ENCODE data around the gene RAE1.
"Not testable (repeated sequence)": the region's sequence is repeated elsewhere in the genome, so short reads cannot be mapped to it uniquely, and the experiment has no call there.

The RAE1 gene

GRCh38 chr20:57413986-57414385 lies 62.9 kb downstream of the RAE1 start:
- Histone ChIP-seq H3K27me3 (ENCODE audit: control insufficient read depth in 1 of 2, insufficient read depth in 2 of 2, low read length in 2 of 2) (no peaks in the 10 kb centered on the region), H3K36me3 (ENCODE audit: insufficient read depth, low read length) (no peaks in the 10 kb centered on the region), H3K4me1 (ENCODE audit: insufficient read depth, low read length) (peaks cover 39% of the 10 kb centered on the region), H3K27ac (ENCODE audit: low read depth, low read length) (no peak overlapping the region), H3K9me3 (ENCODE audit: low read length) (no peaks in the 10 kb centered on the region), H3K4me3 (ENCODE audit: low read depth in 1 of 2, low read length in 2 of 2) (no peak overlapping the region), H3K9ac (ENCODE audit: low read length) (no peak overlapping the region)

DNA sequence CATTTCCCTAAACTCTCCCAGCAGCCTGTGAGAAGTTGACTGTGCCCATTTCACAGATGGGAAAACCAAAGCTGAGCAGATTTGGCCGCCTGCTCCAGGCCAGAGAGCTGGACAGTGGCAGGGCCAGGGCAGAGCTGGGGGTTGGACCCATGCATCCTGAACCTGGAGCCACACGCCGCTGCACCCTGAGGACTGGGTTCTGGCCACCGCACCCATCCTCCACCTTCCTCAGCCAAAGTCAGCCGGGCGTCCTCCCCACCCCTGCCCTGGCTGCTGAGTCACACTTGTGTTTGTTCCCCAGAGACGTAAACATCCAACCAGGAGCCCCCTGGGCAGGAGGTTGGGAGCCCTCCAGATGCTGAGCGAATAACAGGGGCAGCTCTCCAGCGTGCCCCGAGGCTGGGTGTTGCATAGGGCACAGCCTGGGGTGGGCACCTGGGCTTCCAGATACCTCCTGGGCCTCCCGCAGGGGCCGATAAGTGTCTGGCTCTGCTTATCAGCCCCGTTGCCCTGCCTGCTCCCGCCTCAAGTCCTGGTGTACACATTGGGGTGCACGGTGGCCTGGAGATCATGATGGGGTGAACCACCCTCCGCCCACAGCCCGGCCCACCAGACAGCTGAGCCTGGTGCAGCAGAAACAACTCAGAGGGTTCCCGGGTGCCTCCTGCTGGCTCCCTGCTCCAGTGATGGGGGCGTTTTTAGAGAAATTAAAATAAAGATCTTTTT lies 64.0 kb downstream of the RAE1 start:
- Histone ChIP-seq H3K27me3 (ENCODE audit: control insufficient read depth in 1 of 2, insufficient read depth in 2 of 2, low read length in 2 of 2) (no peaks in the 10 kb centered on the region), H3K36me3 (ENCODE audit: insufficient read depth, low read length) (no peaks in the 10 kb centered on the region), H3K27ac (ENCODE audit: low read depth, low read length) (no peak overlapping the region), H3K9ac (ENCODE audit: low read length) (no peak overlapping the region), H3K4me1 (ENCODE audit: insufficient read depth, low read length) (peaks cover 29% of the 10 kb centered on the region), H3K4me3 (ENCODE audit: low read depth in 1 of 2, low read length in 2 of 2) (no peak overlapping the region), H3K9me3 (ENCODE audit: low read length) (no peaks in the 10 kb centered on the region)

GRCh38 chr20:57415771-57416170 lies 64.7 kb downstream of the RAE1 start:
- Histone ChIP-seq H3K9me3 (ENCODE audit: low read length) (no peaks in the 10 kb centered on the region), H3K4me3 (ENCODE audit: low read depth in 1 of 2, low read length in 2 of 2) (no peak overlapping the region), H3K9ac (ENCODE audit: low read length) (no peak overlapping the region), H3K4me1 (ENCODE audit: insufficient read depth, low read length) (peaks cover 27% of the 10 kb centered on the region), H3K27me3 (ENCODE audit: control insufficient read depth in 1 of 2, insufficient read depth in 2 of 2, low read length in 2 of 2) (no peaks in the 10 kb centered on the region), H3K27ac (ENCODE audit: low read depth, low read length) (no peak overlapping the region), H3K36me3 (ENCODE audit: insufficient read depth, low read length) (no peaks in the 10 kb centered on the region)

- Histone ChIP-seq H3K4me3 (ENCODE audit: low read depth in 1 of 2, low read length in 2 of 2) (no peak overlapping the region), H3K9me3 (ENCODE audit: low read length) (no peaks in the 10 kb centered on the region), H3K36me3 (ENCODE audit: insufficient read depth, low read length) (no peaks in the 10 kb centered on the region), H3K4me1 (ENCODE audit: insufficient read depth, low read length) (peaks cover 20% of the 10 kb centered on the region), H3K27ac (ENCODE audit: low read depth, low read length) (no peak overlapping the region), H3K9ac (ENCODE audit: low read length) (no peak overlapping the region), H3K27me3 (ENCODE audit: control insufficient read depth in 1 of 2, insufficient read depth in 2 of 2, low read length in 2 of 2) (no peaks in the 10 kb centered on the region)
These were observed 65.4 kb downstream of the RAE1 start for GRCh38 chr20:57416296-57417022.

DNA sequence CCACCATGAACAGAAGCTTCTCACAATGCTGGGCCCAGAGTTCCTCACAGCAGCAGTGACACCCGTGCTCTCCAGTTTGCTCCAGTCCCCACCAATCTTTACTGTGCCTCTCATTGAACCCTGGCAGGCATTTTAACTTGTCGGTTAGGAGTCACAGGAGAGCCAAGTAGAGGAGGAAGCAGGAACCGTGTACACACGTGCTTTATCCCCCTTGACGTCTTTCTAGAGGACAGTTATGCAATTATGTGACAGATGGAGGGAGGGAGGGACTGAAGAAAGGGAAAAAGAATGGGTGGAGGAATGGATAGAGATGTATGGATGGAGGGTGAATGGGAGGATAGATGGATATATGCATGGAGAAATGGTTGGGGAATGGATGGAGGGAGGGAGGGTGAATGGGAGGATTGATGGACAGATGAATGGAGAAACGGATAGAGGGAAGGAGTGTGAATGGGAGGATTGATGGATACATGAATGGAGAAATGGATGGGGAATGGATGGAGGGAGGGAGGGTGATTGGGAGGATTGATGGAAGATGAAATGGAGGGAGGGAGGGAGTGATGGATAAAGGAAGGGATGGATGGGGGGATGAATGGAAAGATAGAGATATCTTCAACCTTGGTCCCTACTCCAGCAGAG lies 66.1 kb downstream of the RAE1 start:
- Histone ChIP-seq H3K9me3 (ENCODE audit: low read length) (no peaks in the 10 kb centered on the region), H3K27ac (ENCODE audit: low read depth, low read length) (no peak overlapping the region), H3K27me3 (ENCODE audit: control insufficient read depth in 1 of 2, insufficient read depth in 2 of 2, low read length in 2 of 2) (no peaks in the 10 kb centered on the region), H3K4me1 (ENCODE audit: insufficient read depth, low read length) (peaks cover 13% of the 10 kb centered on the region), H3K36me3 (ENCODE audit: insufficient read depth, low read length) (no peaks in the 10 kb centered on the region), H3K9ac (ENCODE audit: low read length) (no peak overlapping the region), H3K4me3 (ENCODE audit: low read depth in 1 of 2, low read length in 2 of 2) (no peak overlapping the region)

DNA sequence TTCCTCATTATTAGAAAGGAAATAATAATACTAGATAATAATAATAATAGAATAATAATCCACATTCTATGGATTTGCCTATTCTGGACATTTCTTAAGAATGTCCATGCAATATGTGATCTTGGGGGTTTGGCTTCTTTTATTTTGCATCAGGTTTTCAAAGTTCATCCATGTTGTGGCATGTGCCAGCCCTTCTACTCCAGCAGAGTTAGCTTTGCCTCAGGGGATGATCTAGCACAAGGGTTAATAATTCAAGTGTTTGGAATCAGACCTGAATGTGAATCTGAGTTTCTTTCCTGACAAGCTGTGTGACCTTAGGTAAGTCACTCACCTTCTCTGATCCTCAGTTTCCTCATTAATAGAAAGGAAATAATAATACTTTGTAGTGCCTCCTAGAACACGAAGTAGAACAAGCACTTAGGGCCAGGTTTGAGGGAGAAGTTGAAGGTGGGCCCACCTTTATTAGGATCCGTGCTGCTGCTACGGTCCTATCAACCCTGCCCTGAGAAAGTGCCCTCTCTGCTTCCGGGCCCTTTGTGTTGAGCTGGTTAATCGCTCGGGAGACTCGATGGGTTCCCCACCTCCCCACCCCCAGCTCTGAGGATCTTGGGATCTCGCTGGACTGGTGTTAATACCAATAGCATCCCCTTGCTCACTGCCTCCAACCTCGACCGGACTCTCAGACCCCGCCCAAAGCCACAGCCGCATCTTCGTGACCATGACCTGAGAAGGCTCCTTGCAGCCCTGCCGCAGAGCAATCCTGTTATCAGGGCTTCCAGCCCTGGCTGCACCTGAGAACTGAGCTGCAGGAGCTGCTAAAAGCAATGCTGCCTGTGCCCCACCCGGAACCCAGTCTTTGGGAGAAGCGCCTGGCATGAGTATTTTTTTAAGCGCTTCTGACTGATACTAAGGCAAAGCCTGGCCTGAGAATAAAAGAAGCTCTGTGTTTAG lies 67.0 kb downstream of the RAE1 start:
- no peaks in the 10 kb centered on the region for H3K27me3 ChIP-seq (ENCODE audit: control insufficient read depth in 1 of 2, insufficient read depth in 2 of 2, low read length in 2 of 2)
- no peak overlapping the region for H3K27ac ChIP-seq (ENCODE audit: low read depth, low read length)
- H3K4me1 ChIP-seq (ENCODE audit: insufficient read depth, low read length): peaks cover 15% of the 10 kb centered on the region
- H3K4me3 ChIP-seq (ENCODE audit: low read depth in 1 of 2, low read length in 2 of 2): no peak overlapping the region
- no peak overlapping the region for H3K9ac ChIP-seq (ENCODE audit: low read length)
- no peaks in the 10 kb centered on the region for H3K9me3 ChIP-seq (ENCODE audit: low read length)
- no peaks in the 10 kb centered on the region for H3K36me3 ChIP-seq (ENCODE audit: insufficient read depth, low read length)

GRCh38 chr20:57419479-57419878 lies 68.4 kb downstream of the RAE1 start:
- not testable (repeated sequence) for H3K36me3 ChIP-seq (ENCODE audit: insufficient read depth, low read length); H3K9me3 ChIP-seq (ENCODE audit: low read length); H3K27me3 ChIP-seq (ENCODE audit: control insufficient read depth in 1 of 2, insufficient read depth in 2 of 2, low read length in 2 of 2); H3K27ac ChIP-seq (ENCODE audit: low read depth, low read length); H3K9ac ChIP-seq (ENCODE audit: low read length); H3K4me3 ChIP-seq (ENCODE audit: low read depth in 1 of 2, low read length in 2 of 2)
- H3K4me1 ChIP-seq (ENCODE audit: insufficient read depth, low read length): peaks cover 17% of the 10 kb centered on the region

GRCh38 chr20:57420571-57421252 lies 69.7 kb downstream of the RAE1 start:
- no peaks in the 10 kb centered on the region for H3K9me3 ChIP-seq (ENCODE audit: low read length)
- no peak overlapping the region for H3K9ac ChIP-seq (ENCODE audit: low read length)
- H3K4me1 ChIP-seq (ENCODE audit: insufficient read depth, low read length): peaks cover 8% of the 10 kb centered on the region
- H3K4me3 ChIP-seq (ENCODE audit: low read depth in 1 of 2, low read length in 2 of 2): no peak overlapping the region
- no peaks in the 10 kb centered on the region for H3K27me3 ChIP-seq (ENCODE audit: control insufficient read depth in 1 of 2, insufficient read depth in 2 of 2, low read length in 2 of 2)
- no peaks in the 10 kb centered on the region for H3K36me3 ChIP-seq (ENCODE audit: insufficient read depth, low read length)
- no peak overlapping the region for H3K27ac ChIP-seq (ENCODE audit: low read depth, low read length)

GRCh38 chr20:57421253-57422220 lies 70.5 kb downstream of the RAE1 start:
- H3K36me3 ChIP-seq (ENCODE audit: insufficient read depth, low read length): no peaks in the 10 kb centered on the region
- H3K27me3 ChIP-seq (ENCODE audit: control insufficient read depth in 1 of 2, insufficient read depth in 2 of 2, low read length in 2 of 2): no peaks in the 10 kb centered on the region
- H3K27ac ChIP-seq (ENCODE audit: low read depth, low read length): no peak overlapping the region
- H3K4me3 ChIP-seq (ENCODE audit: low read depth in 1 of 2, low read length in 2 of 2): no peak overlapping the region
- no peak overlapping the region for H3K9ac ChIP-seq (ENCODE audit: low read length)
- H3K4me1 ChIP-seq (ENCODE audit: insufficient read depth, low read length): peaks cover 8% of the 10 kb centered on the region
- no peaks in the 10 kb centered on the region for H3K9me3 ChIP-seq (ENCODE audit: low read length)

- Histone ChIP-seq H3K9ac (ENCODE audit: low read length) (no peak overlapping the region), H3K27ac (ENCODE audit: low read depth, low read length) (no peak overlapping the region)
These were observed 71.2 kb downstream of the RAE1 start for GRCh38 chr20:57422254-57422653.

More at GRCh38 chr20:57422254-57422653, 71.2 kb downstream of the RAE1 start:
- Histone ChIP-seq H3K4me3 (ENCODE audit: low read depth in 1 of 2, low read length in 2 of 2) (no peak overlapping the region), H3K36me3 (ENCODE audit: insufficient read depth, low read length) (no peaks in the 10 kb centered on the region), H3K4me1 (ENCODE audit: insufficient read depth, low read length) (peaks cover 8% of the 10 kb centered on the region), H3K9me3 (ENCODE audit: low read length) (no peaks in the 10 kb centered on the region), H3K27me3 (ENCODE audit: control insufficient read depth in 1 of 2, insufficient read depth in 2 of 2, low read length in 2 of 2) (no peaks in the 10 kb centered on the region)
